HG03469 (cell line): ENCODE measurements around the gene DUSP9.

ENCODE experiments used
- ATAC-seq: cut with Tn5 transposase; IDR thresholded peaks from one replicate; pipeline ENCODE4 v1.9.1; 2021; ENCODE audit warnings: mild to moderate bottlenecking, moderate library complexity, moderate number of reproducible peaks; ENCODE audit not compliant: unreplicated experiment

DUSP9 gene

GRCh38 chrX:153647461-153648357 lies 706 bp downstream of the DUSP9 start:
- no peak for ATAC-seq

GRCh38 chrX:153648358-153649177 lies 1.6 kb downstream of the DUSP9 start:
- no peak for ATAC-seq

- no peak for ATAC-seq
Measured at GRCh38 chrX:153649178-153649914, 2.3 kb downstream of the DUSP9 start.

GRCh38 chrX:153649915-153650782 lies 3.1 kb downstream of the DUSP9 start:
- no peak for ATAC-seq

GRCh38 chrX:153650959-153651358 lies 4.0 kb downstream of the DUSP9 start:
- ATAC-seq, result no peak

GRCh38 chrX:153651540-153652079 lies 4.6 kb downstream of the DUSP9 start:
- ATAC-seq, result no peak

- ATAC-seq, result no peak
Measured at GRCh38 chrX:153653556-153653955, 6.6 kb downstream of the DUSP9 start.

- ATAC-seq, result no peak
Measured at GRCh38 chrX:153657161-153657560, 10.2 kb downstream of the DUSP9 start.

- ATAC-seq, result no peak
Measured at GRCh38 chrX:153659268-153659667, 12.3 kb downstream of the DUSP9 start.

GRCh38 chrX:153662266-153662665 lies 15.3 kb downstream of the DUSP9 start:
- ATAC-seq, result no peak

GRCh38 chrX:153665726-153666306 lies 18.8 kb downstream of the DUSP9 start:
- ATAC-seq, result no peak

- no peak for ATAC-seq
Measured at GRCh38 chrX:153667281-153667955, 20.4 kb downstream of the DUSP9 start.

GRCh38 chrX:153667956-153668396 lies 21.0 kb downstream of the DUSP9 start:
- ATAC-seq, result no peak

GRCh38 chrX:153668423-153669173 lies 21.6 kb downstream of the DUSP9 start:
- ATAC-seq, result no peak

- ATAC-seq, result no peak
Measured at GRCh38 chrX:153669174-153669890, 22.3 kb downstream of the DUSP9 start.

GRCh38 chrX:153669901-153670731 lies 23.1 kb downstream of the DUSP9 start:
- ATAC-seq, result no peak
